ENCODE results near the gene GAL. TPM values are rescaled to one million over a fixed set of nuclear protein-coding genes. Genes with fewer than 3 reads are reported as not detected.

The GAL gene
- total RNA-seq, 4 donors from 2014 or later = 2.9 to 10.6 (median 4.7) TPM; not detected in 1

DNA sequence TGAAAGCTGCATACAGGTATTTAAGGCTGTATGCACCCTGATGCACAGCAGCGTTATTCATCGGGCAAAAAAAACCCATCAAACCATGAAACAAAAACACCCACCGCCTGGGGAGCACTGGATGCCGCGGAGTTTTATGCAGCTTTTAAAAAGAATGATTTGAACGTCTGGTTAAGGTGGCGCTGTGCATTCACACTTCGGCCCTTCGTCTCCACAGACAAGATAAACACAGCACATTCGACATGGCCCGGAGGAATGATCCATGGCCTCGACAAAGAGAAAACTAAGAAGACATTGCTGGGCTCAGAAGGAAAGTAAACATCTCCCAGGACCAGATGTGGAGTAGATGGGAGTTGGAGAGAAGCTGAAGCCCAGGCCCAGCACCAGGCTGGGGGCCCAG lies 40.8 kb upstream of the GAL start:
- 16 to 23% methylated on average over 6 to 12 of the region's 12 CpGs for WGBS, 2 donors (ENCODE audit: low coverage in 1 of 2)
- TF ChIP-seq, protein P1, sequence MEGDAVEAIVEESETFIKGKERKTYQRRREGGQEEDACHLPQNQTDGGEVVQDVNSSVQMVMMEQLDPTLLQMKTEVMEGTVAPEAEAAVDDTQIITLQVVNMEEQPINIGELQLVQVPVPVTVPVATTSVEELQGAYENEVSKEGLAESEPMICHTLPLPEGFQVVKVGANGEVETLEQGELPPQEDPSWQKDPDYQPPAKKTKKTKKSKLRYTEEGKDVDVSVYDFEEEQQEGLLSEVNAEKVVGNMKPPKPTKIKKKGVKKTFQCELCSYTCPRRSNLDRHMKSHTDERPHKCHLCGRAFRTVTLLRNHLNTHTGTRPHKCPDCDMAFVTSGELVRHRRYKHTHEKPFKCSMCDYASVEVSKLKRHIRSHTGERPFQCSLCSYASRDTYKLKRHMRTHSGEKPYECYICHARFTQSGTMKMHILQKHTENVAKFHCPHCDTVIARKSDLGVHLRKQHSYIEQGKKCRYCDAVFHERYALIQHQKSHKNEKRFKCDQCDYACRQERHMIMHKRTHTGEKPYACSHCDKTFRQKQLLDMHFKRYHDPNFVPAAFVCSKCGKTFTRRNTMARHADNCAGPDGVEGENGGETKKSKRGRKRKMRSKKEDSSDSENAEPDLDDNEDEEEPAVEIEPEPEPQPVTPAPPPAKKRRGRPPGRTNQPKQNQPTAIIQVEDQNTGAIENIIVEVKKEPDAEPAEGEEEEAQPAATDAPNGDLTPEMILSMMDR (IDR thresholded peaks at IDR 0.05) = peak in 1 of 4 experiments; percentile 12
- TF ChIP-seq POLR2A (IDR thresholded peaks at IDR 0.05) = no peak
- TF ChIP-seq POLR2AphosphoS5 (IDR thresholded peaks at IDR 0.05) = no peak
- TF ChIP-seq EP300 (IDR thresholded peaks at IDR 0.05) = no peak
- H3K4me1 ChIP-seq = no peaks in the 10 kb centered on the region
- no peak for ATAC-seq
- peaks cover 0 to 33% (median 2%) of the 10 kb centered on the region in 3 donors for H3K9me3 ChIP-seq
- peaks cover 37% of the 10 kb centered on the region for H3K27me3 ChIP-seq
- H3K27ac ChIP-seq = no peak overlapping the region
- no peaks in the 10 kb centered on the region for H3K36me3 ChIP-seq
- no peak overlapping the region for H3K4me3 ChIP-seq

DNA sequence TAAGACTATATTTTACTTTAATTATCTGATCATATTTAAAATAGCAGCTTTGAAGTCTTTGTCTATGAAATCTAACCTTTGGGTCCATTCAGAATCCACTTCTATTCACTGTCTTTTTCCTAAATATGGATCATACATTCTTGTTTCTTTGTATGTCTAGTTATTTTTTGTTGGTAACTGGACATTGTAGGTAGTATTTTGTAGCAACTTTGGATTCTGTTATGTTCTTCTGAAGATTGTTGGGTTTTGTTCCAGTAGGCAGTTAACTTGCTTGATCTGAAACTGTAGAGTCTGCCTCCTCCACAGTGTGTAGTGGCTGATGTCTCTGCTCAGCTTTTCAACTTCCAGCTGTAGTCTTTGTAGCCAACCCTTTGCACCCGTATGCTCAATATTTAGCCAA lies 37.5 kb upstream of the GAL start:
- Histone ChIP-seq H3K36me3 (no peaks in the 10 kb centered on the region), H3K27me3 (peaks cover 42% of the 10 kb centered on the region), H3K4me1 (no peaks in the 10 kb centered on the region), H3K4me3 (no peak overlapping the region), H3K9me3 (peaks cover 0 to 33% (median 2%) of the 10 kb centered on the region in 3 donors), H3K27ac (no peak overlapping the region)
- no peak for TF ChIP-seq EP300 (IDR thresholded peaks at IDR 0.05)
- ATAC-seq = no peak
- WGBS, 2 donors (ENCODE audit: low coverage in 1 of 2) = 92 to 100% methylated on average over 1 of the region's 1 CpG

DNA sequence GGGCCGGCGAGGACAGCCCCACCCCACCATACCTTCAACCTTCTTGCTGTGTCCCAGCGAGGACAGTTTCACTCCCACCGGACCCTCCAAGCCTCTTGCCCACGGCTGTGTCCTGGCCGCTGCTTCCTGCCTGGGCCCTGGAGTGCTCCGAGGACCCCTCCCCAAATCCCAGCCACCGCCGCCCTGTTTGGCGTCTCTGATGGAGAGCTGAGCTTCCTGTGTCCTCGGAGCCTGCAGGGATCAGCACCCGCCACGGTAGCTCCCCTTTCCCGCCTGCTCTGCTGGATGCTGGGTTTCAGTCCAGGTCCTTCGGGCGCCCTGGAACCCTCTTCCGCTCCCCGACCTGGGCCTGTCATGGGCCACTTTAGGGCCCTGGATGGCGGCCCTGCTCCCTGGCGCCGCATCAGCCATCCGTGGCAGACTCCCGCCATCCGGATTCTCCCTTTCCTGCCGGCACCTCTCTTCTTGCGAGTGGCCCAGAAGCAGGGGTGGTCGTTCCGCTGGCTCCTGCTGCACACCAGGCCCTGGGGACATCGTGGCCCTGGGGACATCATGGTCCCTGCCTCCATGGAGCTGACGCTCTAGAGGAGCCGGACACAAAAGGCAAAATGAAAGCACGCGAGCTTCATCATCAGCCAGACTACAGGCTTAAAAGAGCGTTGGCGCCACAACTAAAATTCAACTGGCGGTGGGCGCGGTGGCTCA lies 34.3 kb upstream of the GAL start:
- WGBS, 2 donors (ENCODE audit: low coverage in 1 of 2) = 62 to 90% methylated on average over 2 to 13 of the region's 38 CpGs
- Histone ChIP-seq H3K4me3 (no peak overlapping the region), H3K9me3 (peaks cover 0 to 44% (median 2%) of the 10 kb centered on the region in 3 donors), H3K27me3 (peaks cover 57% of the 10 kb centered on the region), H3K4me1 (no peaks in the 10 kb centered on the region), H3K27ac (no peak overlapping the region), H3K36me3 (no peaks in the 10 kb centered on the region)
- no peak for TF ChIP-seq POLR2AphosphoS5 (IDR thresholded peaks at IDR 0.05)
- no peak for TF ChIP-seq POLR2A (IDR thresholded peaks at IDR 0.05)
- no peak for TF ChIP-seq EP300 (IDR thresholded peaks at IDR 0.05)
- TF ChIP-seq, protein P1 (IDR thresholded peaks at IDR 0.05) = no peak
- no peak for ATAC-seq

DNA sequence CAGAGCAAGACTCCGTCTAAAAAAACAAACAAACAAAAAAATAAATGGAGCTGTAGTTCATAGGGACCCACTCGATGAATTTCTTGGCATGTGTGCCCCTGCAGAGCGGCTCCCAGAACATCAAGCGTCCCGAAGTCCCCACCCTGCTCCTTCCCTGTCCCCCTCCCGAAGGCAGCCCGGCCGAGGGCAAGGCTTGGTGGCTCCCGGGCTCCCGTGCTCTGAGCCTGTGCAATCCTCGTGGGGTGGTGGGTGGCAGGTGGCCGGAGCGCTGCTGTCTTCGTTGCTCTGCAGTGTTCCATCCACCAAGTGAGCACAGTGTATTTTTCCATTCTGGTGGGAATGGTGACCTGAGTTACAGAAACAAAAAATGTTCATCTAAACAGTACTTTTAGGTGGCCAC lies 33.5 kb upstream of the GAL start:
- H3K36me3 ChIP-seq = no peaks in the 10 kb centered on the region
- WGBS, 2 donors (ENCODE audit: low coverage in 1 of 2) = 68% methylated on average over 3 of the region's 14 CpGs; no CpG with 5 or more reads in 1 of the 2 donors
- H3K27ac ChIP-seq = no peak overlapping the region
- no peak overlapping the region for H3K4me3 ChIP-seq
- H3K9me3 ChIP-seq = peaks cover 0 to 44% (median 2%) of the 10 kb centered on the region in 3 donors
- no peaks in the 10 kb centered on the region for H3K4me1 ChIP-seq
- TF ChIP-seq POLR2A (IDR thresholded peaks at IDR 0.05) (no peak), POLR2AphosphoS5 (IDR thresholded peaks at IDR 0.05) (no peak), EP300 (IDR thresholded peaks at IDR 0.05) (no peak)
- TF ChIP-seq, protein P1 (IDR thresholded peaks at IDR 0.05) = no peak
- H3K27me3 ChIP-seq = peaks cover 54% of the 10 kb centered on the region
- ATAC-seq = no peak

DNA sequence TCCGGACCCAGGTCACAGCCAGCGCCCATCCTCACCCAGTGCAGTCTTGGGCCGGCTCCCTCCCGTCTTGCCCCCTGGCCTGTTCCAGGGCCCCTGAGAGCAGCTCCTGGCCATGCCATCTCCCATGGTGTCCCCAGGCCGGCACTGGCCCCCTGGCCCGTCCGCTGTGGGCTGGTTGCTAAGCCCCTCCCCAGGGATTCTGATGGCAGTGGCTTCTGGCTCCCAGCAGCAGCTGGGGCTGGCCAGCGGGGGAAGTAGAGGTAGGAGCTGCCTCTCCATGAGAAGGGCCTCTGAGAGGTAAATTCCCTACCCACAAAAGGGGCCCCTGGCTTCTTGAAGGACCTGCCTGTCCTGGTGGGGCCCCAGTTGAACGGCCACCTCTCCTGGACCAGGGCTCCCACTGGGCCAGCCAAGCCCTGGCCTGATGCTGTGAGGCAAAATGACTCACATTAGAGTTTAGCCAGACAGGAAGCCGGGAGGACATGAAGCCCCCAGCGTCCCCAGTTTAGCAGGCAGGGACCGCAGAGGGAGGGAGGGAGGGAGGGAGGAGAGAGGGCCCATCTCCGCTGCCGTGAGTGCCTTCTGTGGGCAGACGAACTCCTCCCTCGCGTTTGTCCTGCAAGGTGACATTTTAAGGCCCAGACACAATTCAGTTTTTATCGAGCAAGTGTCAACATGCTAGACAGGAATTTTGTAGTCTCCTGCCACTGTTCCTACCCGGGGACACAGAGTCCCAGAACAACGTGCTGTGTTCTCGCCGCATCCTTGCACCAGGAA lies 32.9 kb upstream of the GAL start:
- no peak for ATAC-seq
- H3K27ac ChIP-seq = no peak overlapping the region
- no peak overlapping the region for H3K4me3 ChIP-seq
- H3K36me3 ChIP-seq = no peaks in the 10 kb centered on the region
- peaks cover 0 to 41% (median 0%) of the 10 kb centered on the region in 3 donors for H3K9me3 ChIP-seq
- no peaks in the 10 kb centered on the region for H3K4me1 ChIP-seq
- TF ChIP-seq POLR2AphosphoS5 (IDR thresholded peaks at IDR 0.05) (no peak), POLR2A (IDR thresholded peaks at IDR 0.05) (no peak), EP300 (IDR thresholded peaks at IDR 0.05) (no peak)
- TF ChIP-seq, protein P1 (IDR thresholded peaks at IDR 0.05) = no peak
- H3K27me3 ChIP-seq = peaks cover 55% of the 10 kb centered on the region
- WGBS, 2 donors (ENCODE audit: low coverage in 1 of 2) = 50% methylated on average over 2 of the region's 22 CpGs; no CpG with 5 or more reads in 1 of the 2 donors

Data from gastroesophageal sphincter (tissue), 4 donors.